Measurements from ENCODE around the gene NME7. TPM values are rescaled to one million over a fixed set of nuclear protein-coding genes. Genes with fewer than 3 reads are reported as not detected.

Gene NME7
- total and polyA plus RNA-seq, 2 experiments from 2014 or later: 22.3 to 35.3 TPM

GRCh38 chr1:169094897-169095569, 272.6 kb downstream of the NME7 start:
- Histone ChIP-seq H3K9ac (no peak overlapping the region), H3K4me2 (ENCODE audit: unreplicated experiment) (no peak overlapping the region), H4K20me1 (ENCODE audit: insufficient read depth) (no peaks in the 10 kb centered on the region), H3K27ac (no peak overlapping the region), H3K4me3 (no peak overlapping the region), H3K4me1 (ENCODE audit: insufficient read depth) (peaks cover 6% of the 10 kb centered on the region; the same call in 1 of the 2 replicates), H3K79me2 (ENCODE audit: insufficient read depth) (no peaks in the 10 kb centered on the region), H3F3A (ENCODE audit: insufficient read depth) (peaks cover 8% of the 10 kb centered on the region), H3K36me3 (ENCODE audit: low read depth) (no peaks in the 10 kb centered on the region), H3K27me3 (replicated peaks; ENCODE audit: insufficient read depth) (no peaks in the 10 kb centered on the region), H3K9me2 (ENCODE audit: insufficient read depth) (no peaks in the 10 kb centered on the region), H2AFZ (no peak overlapping the region), H3K9me3 (ENCODE audit: low read depth) (no peaks in the 10 kb centered on the region)
- in situ Hi-C loops (cut with MboI): no loop called here
- DNase-seq: no peak
- TF ChIP-seq EZH2 (IDR thresholded peaks at IDR 0.05; ENCODE audit: insufficient read depth, poor library complexity, severe bottlenecking): no peak
- TF ChIP-seq EZH2phosphoT487 (IDR thresholded peaks at IDR 0.05; ENCODE audit: insufficient read depth, low read depth): no peak
- 52 to 55% methylated on average over 4 of the region's 4 CpGs for whole genome bisulfite sequencing, 2 experiments (ENCODE audit: low coverage in 1 of 2, low lambda C conversion rate in 2 of 2, missing lambda C conversion rate in 2 of 2)

GRCh38 chr1:169092399-169092798, 275.2 kb downstream of the NME7 start:
- Histone ChIP-seq H3K9me3 (ENCODE audit: low read depth) (no peaks in the 10 kb centered on the region), H4K20me1 (ENCODE audit: insufficient read depth) (no peaks in the 10 kb centered on the region), H3F3A (ENCODE audit: insufficient read depth) (peaks cover 8% of the 10 kb centered on the region), H3K4me3 (no peak overlapping the region), H3K36me3 (ENCODE audit: low read depth) (no peaks in the 10 kb centered on the region), H2AFZ (no peak overlapping the region), H3K27ac (no peak overlapping the region), H3K79me2 (ENCODE audit: insufficient read depth) (no peaks in the 10 kb centered on the region), H3K4me1 (ENCODE audit: insufficient read depth) (peaks cover 6% of the 10 kb centered on the region; the same call in 1 of the 2 replicates), H3K9me2 (ENCODE audit: insufficient read depth) (no peaks in the 10 kb centered on the region), H3K27me3 (replicated peaks; ENCODE audit: insufficient read depth) (no peaks in the 10 kb centered on the region), H3K4me2 (ENCODE audit: unreplicated experiment) (no peak overlapping the region), H3K9ac (no peak overlapping the region)
- TF ChIP-seq EZH2phosphoT487 (IDR thresholded peaks at IDR 0.05; ENCODE audit: insufficient read depth, low read depth) (no peak), EZH2 (IDR thresholded peaks at IDR 0.05; ENCODE audit: insufficient read depth, poor library complexity, severe bottlenecking) (no peak)
- in situ Hi-C loops (cut with MboI): no loop called here
- 44 to 50% methylated on average over 2 of the region's 2 CpGs for WGBS, 2 experiments (ENCODE audit: low coverage in 1 of 2, low lambda C conversion rate in 2 of 2, missing lambda C conversion rate in 2 of 2)
- DNase-seq: no peak

GRCh38 chr1:169091480-169091941, 276.1 kb downstream of the NME7 start:
- Histone ChIP-seq H2AFZ (no peak overlapping the region), H4K20me1 (ENCODE audit: insufficient read depth) (no peaks in the 10 kb centered on the region), H3K79me2 (ENCODE audit: insufficient read depth) (no peaks in the 10 kb centered on the region), H3K27ac (no peak overlapping the region), H3K36me3 (ENCODE audit: low read depth) (no peaks in the 10 kb centered on the region), H3K27me3 (replicated peaks; ENCODE audit: insufficient read depth) (no peaks in the 10 kb centered on the region), H3K4me3 (no peak overlapping the region), H3K9me3 (ENCODE audit: low read depth) (no peaks in the 10 kb centered on the region), H3K4me1 (ENCODE audit: insufficient read depth) (peaks cover 6% of the 10 kb centered on the region; the same call in 1 of the 2 replicates), H3K9me2 (ENCODE audit: insufficient read depth) (no peaks in the 10 kb centered on the region), H3K9ac (no peak overlapping the region), H3K4me2 (ENCODE audit: unreplicated experiment) (no peak overlapping the region), H3F3A (ENCODE audit: insufficient read depth) (peaks cover 8% of the 10 kb centered on the region)
- 80 to 82% methylated on average over 4 of the region's 4 CpGs for WGBS, 2 experiments (ENCODE audit: low coverage in 1 of 2, low lambda C conversion rate in 2 of 2, missing lambda C conversion rate in 2 of 2)
- TF ChIP-seq EZH2phosphoT487 (IDR thresholded peaks at IDR 0.05; ENCODE audit: insufficient read depth, low read depth): no peak
- no peak for TF ChIP-seq EZH2 (IDR thresholded peaks at IDR 0.05; ENCODE audit: insufficient read depth, poor library complexity, severe bottlenecking)
- in situ Hi-C loops (cut with MboI): no loop called here
- DNase-seq: peak; percentile 76

- Histone ChIP-seq H3K9ac (no peak overlapping the region), H3K27me3 (replicated peaks; ENCODE audit: insufficient read depth) (no peaks in the 10 kb centered on the region), H3K36me3 (ENCODE audit: low read depth) (no peaks in the 10 kb centered on the region), H3K4me1 (ENCODE audit: insufficient read depth) (peaks cover 6% of the 10 kb centered on the region; the same call in 1 of the 2 replicates), H3K4me2 (ENCODE audit: unreplicated experiment) (no peak overlapping the region), H3K9me3 (ENCODE audit: low read depth) (no peaks in the 10 kb centered on the region), H2AFZ (no peak overlapping the region), H3K79me2 (ENCODE audit: insufficient read depth) (no peaks in the 10 kb centered on the region), H3F3A (ENCODE audit: insufficient read depth) (peaks cover 8% of the 10 kb centered on the region), H4K20me1 (ENCODE audit: insufficient read depth) (no peaks in the 10 kb centered on the region), H3K4me3 (no peak overlapping the region), H3K9me2 (ENCODE audit: insufficient read depth) (no peaks in the 10 kb centered on the region), H3K27ac (no peak overlapping the region)
- TF ChIP-seq EZH2phosphoT487 (IDR thresholded peaks at IDR 0.05; ENCODE audit: insufficient read depth, low read depth) (no peak), EZH2 (IDR thresholded peaks at IDR 0.05; ENCODE audit: insufficient read depth, poor library complexity, severe bottlenecking) (no peak)
- 59 to 60% methylated on average over 4 of the region's 4 CpGs for WGBS, 2 experiments (ENCODE audit: low coverage in 1 of 2, low lambda C conversion rate in 2 of 2, missing lambda C conversion rate in 2 of 2)
- in situ Hi-C loops (cut with MboI): no loop called here
- no peak for DNase-seq
Measured at GRCh38 chr1:169090900-169091311, 276.7 kb downstream of the NME7 start.
